NCI-H1930 (cell line): ENCODE results near the gene B3GNT8.
A peak's percentile ranks its signal among the peaks of the same experiment; 100 is the strongest.
"Not testable (repeated sequence)": the region's sequence is repeated elsewhere in the genome, so short reads cannot be mapped to it uniquely, and the experiment has no call there.

Experiments
- DNase-seq, 2 experiments: peaks; one replicate each; lab custom pipeline; 2025; lab: John Stamatoyannopoulos, UW

Gene B3GNT8

DNA sequence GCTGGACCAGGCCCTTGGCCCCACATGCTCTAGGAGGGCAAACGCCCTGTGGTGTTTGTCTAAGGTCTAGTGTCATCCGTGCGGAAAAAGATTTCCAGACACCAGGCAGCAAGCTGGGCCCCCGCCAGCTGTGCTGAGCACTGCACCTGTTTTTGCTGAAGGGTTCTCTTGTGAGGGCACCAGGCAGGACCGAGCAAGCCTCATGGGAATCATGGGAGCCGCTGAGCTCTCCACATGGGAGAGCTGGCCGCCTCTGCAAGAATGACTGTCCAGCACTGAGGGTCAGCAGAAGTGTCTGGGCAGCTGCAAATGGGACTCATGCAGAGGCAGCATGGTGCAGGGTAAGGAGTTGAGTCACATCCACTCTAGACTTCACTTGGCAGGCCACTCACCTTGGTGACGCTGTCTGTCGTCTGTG is 12.0 kb downstream of the B3GNT8 start:
- DNase-seq = no peak

DNA sequence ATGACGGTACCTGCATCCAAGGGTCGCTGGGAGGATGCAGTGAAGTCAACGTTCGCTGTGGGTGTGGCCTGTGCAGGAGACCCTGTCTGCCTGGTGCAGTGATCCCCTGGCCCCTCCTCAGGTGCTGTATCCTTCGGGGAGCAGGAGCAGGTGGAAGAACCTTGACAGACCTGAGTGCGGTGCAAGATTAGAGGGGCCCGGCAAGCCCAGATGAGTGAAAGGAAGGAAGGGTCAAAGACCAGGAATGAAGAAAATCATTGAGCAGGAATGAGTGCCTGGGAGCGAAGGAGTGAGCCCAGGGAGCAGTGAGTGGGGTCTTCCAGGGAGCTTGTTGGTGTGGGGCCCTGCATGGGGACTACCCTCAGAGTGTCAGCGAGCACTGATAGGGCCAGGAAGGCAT is 12.7 kb downstream of the B3GNT8 start:
- DNase-seq = no peak

DNA sequence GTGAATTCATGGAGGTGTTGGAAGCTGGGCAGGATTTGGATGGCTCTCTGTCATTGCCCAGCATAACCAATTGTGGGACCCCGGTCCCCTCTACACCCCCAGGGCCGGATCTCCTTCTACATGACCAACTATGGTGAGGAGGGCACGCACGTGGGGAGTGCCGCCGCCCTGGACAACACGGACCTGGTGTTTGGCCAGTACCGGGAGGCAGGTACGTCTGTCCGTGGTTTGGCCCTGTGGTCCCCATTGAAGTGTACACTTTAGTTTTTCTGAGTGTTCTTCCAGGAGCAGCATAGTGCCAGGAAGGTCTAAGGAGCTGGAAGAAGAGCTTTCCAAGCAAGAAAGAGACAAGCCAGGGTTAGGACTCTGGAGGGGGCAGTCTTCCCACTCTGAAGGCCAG is 13.2 kb downstream of the B3GNT8 start:
- no peak for DNase-seq

DNA sequence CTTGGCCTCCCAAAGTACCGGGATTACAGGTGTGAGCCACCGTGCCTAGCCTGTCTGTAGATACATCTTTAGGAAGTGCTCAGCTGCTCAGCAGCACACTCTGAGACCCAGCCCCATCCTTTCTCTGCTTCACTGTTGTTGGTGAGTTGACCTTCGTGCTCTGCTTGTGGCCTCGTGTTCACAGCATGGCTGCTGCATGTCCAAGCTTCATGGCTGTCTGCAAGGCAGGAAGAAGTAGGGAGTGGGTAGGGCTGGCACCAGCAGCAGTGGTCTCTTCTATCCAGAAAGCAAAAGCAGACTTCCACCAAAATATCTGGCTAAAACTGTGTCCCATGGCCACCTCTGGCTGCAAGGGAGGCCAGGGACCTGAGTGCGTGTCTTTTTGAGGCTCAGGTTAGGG is 14.2 kb downstream of the B3GNT8 start:
- no peak for DNase-seq

DNA sequence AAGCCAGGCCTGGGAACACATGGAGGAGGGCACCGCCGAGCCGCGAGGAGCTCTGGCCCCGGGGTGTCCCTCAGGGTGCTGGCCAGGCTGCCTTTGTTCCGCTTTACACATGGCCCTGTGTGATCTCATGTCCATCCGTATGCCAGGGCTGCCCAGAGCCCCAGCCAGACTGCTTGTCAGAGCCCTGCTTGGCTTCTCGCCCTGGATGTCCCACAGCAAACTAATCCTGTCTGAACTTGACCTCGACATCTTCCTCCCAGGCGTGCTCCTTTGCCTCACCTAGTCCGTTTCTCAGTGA is 15.3 kb downstream of the B3GNT8 start:
- no peak for DNase-seq

DNA sequence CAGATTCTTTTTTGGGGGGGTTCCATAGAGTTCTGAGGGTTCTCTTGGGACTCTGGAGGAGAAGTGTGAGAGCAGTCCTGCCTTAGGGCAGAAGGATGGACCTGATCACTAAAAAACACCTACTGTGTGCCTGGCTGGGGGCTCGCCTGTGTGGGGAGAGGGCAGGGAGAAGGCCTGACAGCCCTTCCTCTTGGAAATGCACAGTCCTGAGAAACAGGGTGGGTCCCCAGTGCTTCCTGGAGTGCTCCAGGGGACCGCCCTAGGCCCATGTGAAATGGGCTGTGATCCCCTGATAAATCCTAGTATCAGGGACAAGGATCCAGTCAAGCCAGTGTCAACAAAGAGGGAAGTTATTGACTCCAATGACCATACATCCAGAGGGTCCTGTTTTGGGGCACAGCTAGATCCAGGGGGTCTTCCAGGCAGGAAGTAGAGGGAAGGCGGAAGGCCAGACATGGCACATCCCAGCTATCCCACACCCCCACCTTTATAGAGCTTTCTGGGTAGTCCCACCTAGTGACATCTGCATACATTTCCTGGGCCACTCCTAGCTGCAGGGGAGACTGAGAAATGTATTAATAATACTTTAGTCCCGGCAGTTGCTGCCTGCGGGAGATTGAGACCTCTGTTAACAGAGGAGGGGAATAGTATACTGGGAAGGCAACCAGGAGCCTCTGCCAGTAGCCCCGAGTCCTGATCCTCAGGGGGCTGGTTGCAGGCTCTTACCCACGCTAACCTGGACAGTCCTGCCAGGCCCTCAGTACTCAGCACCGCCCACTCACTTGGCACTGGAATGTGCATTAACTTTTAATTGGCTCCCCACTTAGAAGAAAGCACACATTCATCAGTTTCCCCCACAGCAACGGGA is 15.8 kb downstream of the B3GNT8 start:
- DNase-seq = no peak

DNA sequence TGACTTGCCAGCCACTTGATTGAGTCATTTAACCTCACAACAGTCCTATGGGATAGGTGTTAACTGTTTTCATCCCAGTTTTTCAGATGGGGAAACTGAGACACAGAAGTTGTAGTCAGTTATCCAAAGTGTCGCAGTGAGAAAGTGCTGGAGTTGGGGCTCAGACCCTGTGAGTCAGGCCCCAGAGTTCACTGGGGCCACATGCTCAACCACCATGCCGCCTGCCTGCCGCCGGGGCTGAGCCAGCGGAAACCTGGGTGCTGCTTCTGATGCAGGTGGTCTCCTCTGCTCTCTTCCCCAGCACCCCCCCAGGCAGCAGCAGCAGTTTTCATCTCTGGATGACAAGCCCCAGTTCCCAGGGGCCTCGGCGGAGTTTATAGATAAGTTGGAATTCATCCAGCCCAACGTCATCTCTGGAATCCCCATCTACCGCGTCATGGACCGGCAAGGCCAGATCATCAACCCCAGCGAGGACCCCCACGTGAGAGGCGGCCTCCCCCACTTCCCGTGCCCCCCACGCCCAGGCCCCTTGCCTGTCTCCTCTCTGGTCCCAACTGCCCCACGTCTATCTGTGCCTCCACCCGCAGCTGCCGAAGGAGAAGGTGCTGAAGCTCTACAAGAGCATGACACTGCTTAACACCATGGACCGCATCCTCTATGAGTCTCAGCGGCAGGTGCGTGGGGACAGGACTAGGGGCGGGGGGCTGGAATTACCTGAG is 16.7 kb downstream of the B3GNT8 start:
- DNase-seq = no peak

DNA sequence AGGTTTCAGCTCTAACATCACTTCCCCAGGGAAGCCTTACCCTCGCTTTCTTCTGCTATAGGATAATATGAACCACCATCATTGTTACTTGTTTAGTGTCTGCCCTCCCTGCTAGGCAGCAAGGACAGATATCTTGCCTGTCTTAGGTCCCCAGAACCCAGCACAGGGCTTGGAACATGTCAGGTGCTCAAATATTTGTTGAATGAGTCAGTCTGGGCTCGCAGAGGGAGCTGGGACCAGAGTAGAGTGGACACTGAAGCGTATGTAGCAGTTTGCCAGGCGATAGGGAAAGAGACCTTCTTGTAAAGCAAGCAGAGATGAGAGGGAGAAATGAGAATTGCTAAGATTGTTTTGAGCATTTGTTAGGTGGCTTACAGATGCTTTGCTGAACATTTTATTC is 17.9 kb downstream of the B3GNT8 start:
- peak in 1 of 2 experiments; percentile 24 for DNase-seq

DNA sequence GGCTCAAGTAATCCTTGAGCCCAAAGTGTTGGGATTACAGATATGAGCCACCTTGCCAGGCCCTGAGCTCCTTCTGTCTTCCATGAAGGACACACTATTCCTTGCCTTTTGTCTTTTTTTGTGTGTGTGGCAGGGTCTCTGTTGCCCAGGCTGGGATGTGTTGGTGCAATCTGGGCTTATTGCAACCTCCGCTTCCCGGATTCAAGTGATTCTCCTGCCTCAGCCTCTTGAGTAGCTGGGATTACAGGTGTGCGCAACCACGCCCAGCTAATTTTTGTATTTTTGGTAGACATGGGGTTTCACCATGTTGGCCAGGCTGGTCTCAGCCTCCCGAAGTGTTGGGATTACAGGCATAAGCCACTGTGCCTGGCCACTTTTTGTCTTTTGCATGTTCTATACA is 18.3 kb downstream of the B3GNT8 start:
- not testable (repeated sequence) for DNase-seq

DNA sequence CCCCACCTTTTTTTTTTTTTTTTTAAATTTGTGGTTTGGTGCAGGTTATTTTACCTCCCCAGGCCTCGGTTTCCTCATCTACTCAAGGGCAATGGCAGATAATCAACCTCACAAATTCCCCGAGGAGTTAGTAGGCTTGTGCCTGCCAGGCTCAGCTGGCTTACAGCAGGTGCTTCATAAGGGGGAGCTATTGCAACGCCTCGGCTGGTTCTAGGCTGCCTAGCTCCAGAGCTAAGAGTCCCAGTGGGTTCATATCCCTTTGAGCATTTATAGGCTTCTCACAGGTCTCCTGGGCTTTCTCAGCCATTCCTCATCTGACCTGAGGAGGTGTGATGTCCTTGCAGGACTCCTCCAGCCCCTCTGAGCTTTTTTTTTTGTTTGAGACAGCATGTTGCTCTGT is 18.9 kb downstream of the B3GNT8 start:
- no peak for DNase-seq

DNA sequence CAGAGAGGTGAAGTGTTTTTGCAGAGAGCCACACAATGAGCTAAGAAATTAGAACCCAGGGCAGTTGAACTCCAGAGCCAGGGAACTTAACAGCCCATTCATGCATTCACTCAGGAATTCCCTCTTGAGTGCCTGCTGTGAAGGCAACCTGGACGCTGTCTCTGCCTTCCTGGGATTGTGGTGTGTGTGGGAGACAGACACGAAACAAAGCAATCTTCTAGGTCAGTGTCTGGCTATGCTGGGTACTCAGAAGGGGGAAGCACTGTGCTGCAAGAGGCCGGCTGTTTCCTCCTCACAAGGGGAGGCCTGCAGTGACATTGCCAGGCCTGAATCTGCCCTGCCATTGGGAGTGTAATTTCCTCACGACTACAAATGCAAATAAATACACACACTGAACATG is 19.9 kb downstream of the B3GNT8 start:
- no peak for DNase-seq

DNA sequence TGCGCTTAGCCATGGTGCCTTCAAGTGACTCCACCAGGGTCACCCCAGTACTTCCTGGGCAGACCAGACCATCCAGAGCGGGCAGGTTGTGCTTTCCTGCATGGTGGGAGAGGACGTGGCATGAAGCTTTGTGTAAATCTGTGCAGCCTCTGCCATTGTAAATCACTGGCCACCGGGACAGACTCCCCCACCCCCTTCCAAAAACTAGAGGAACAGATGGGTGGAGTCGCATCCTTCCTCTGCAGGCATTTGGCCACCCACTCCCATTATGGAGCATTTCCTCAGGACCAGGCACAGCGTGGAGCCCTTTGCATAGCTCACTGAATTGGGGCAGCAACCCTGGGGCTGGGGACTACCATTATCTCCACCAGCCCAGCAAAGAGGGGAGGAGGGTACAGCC is 21.4 kb downstream of the B3GNT8 start:
- DNase-seq = no peak

DNA sequence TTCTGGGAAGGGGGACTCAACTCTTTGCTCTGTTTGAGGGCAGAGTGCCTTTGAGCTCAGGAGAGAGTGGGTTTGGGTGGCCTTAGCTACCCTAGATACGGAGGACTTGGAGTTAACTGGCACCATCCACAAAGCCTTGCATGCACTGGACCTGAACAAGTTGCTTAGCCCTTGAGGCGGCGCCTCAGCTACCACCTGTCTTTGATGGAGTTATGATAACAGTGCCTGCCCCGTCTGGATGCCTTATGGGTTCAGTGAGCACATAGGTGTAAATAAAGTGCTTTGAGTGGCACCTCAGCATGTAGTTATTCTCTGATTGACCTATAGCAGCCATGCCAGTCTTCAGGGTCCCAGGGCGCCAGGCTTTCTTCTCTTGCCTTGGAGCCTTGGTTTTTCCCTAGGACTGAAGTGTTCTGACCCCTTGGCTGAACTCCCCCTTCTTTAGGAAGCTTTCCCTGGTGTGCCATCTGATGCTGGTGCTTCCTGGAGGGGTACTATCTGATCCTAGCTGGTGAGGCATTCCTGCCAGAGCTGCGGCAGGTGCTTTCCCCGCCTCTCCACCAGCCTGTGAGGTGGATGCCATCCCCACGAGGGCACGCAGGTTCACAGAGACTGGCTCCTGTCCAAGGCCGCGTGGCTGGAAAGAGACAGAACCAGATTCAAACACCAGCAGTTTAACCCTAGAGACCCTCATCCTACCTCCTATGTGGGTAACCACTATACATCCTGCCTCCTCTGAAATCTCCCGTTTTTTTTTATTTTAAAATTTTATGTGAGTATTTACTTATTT is 23.8 kb downstream of the B3GNT8 start:
- no peak for DNase-seq

DNA sequence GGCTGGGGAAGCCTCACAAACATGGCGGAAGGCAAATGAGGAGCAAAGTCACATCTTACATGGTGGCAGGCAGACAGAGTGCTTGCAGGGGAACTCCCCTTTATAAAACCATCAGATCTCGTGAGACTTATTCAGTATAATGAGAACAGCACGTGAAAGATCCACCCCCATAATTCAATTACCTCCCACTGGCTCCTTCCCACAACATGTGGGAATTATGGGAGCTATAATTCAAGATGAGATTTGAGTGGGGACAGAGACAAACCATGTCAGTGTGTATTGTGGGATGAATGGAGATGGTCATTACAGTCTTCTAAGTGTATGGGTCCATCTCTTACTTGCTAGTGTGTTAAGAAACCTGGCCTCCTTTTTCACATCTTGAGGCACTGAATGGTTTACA is 25.2 kb downstream of the B3GNT8 start:
- no peak for DNase-seq

DNA sequence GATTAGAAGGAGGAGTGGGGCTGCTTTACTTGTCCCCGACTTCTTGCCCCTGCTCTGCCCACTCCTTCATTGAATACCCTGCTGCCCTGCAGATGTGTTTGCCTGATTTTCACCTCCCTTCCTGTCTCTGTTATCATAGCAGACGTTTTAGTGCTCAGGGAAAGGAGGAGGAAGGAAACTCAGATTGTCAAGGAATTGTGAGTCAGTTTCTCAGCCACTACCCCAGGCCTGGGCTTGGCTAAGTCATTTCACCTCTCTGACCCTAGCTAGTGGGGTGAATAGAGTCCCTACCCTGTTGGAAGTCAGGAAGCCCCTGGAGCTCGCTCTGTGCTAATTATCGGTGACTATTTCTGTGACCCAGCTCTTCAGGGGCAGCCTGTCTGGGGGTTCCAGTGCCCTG is 25.7 kb downstream of the B3GNT8 start:
- no peak for DNase-seq

DNA sequence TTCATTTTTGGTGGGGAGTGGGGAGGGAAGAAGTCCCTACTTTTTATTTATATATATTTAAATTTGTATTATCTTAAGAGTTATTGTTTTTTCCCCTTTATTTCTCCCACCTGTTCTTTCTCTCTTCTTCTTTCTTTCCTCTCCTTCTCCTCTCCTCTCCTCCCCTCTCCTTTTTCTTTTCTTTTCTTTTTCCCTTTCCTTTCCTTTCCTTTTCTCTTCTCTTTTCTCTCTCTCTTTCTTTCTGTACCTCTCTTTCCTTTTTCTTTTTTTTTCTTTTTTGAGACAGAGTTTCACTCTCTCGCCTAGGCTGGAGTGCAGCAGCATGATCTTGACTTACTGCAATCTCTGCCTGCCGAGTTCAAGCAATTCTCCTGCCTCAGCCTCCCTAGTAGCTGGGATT is 27.6 kb downstream of the B3GNT8 start:
- DNase-seq = no peak

DNA sequence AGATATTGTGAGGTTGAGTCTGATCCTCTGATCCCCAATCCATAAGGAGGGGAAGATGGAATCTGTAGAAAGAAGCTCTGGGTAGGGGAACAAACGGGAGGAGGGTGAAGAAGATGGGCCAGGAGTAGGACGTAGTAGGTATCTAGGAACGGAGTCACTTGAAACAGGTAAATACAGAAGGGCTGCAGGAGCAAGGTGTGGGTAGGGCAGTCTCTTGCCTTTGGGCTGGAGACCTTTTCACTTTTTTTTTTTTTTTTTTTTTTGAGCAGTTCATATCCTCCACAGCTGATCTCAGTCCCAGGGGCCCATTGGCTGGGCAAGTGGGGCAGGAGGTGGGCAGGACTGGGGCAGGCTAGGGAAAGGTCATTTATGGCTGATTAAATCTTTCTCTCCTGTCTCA is 28.1 kb downstream of the B3GNT8 start:
- no peak for DNase-seq

DNA sequence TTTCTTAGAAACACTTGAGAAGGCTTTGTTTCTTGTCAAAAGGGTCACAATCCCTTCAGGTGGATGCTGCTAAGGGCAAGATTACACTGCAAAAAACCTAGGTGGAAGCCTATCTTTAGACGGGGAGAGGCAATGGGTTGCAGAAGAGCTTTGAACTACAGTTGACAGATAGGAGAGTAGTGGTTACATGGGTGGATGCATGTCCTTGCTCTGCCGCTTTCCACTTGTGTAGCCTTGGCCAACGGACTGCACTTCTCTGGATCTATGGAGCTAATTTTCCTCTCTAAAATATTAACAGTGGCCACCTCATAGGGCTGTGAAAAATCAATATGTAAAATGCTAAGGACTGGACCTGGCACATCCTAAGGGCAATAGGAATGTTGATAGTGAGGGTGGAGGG is 28.6 kb downstream of the B3GNT8 start:
- no peak for DNase-seq

DNA sequence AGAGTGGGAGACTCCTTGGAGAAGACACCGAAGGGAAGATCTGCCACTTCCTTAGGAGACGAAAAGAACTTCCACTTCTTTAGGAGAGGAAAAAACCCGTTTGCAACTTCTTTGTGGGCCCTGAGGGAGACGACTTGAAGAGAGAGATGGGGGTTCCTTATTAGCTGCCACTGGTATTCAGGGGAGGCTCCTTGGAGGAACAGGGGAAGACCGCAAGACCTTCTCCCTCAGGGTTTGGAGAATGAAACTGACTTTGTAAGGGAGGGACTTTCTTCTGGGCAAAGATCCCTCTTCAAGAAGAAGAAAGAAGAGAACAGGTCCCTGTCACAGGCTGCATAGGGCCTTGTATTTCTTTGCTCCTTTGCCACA is 29.1 kb downstream of the B3GNT8 start:
- DNase-seq = no peak

DNA sequence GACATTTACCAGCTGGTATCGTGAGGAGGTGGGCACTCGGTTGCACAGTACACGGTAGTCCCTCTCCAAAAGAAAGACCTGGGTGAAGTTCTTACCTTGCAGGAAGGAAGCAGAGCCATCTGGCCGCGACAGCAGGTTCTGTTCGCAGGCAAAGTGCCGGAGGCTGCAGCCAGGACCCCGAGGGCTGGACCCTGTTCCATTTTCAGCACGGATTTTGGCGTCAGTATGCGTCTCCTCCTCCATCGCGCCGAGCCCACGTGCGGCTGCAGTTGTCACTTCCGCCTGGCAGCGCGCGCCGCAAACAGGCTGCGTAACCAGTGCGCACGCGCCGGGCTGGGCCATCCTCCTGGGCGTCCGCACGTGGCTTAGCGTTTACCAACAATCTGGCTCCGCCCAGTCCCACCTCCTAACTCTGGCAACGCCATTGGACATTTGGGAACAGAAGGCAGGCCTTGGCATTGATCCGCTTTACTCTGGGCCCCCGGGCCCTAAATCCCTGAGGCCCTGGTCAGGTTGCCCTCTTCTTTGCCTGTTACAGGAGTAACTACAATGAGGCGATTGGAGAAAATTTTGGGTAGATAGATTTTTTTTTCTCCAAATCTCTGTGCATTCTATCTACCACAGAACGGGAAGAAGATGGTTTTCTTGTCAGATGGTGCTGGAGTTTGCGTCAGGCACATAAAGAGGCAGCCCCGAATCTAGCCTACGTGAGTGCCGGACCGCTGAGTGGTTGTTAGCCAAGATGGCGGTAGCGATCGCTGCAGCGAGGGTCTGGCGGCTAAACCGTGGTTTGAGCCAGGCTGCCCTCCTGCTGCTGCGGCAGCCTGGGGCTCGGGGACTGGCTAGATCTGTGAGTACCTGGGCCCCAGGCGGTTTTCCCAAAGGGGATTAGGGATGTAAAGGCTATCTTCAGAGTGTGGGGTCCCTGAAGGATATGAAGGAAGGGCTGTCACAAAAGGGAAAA is 29.8 kb downstream of the B3GNT8 start, which contains the start of the genes BCKDHA and EXOSC5:
TSS of gene BCKDHA (plus strand) at position 733 of the 964 bp plus-strand sequence. CDS start at position 743, 10 bp downstream.
TSS of gene EXOSC5 (minus strand) at position 274 of the 964 bp plus-strand sequence. CDS start at position 243, 31 bp downstream.
- peak; percentile 99 to 100 for DNase-seq

DNA sequence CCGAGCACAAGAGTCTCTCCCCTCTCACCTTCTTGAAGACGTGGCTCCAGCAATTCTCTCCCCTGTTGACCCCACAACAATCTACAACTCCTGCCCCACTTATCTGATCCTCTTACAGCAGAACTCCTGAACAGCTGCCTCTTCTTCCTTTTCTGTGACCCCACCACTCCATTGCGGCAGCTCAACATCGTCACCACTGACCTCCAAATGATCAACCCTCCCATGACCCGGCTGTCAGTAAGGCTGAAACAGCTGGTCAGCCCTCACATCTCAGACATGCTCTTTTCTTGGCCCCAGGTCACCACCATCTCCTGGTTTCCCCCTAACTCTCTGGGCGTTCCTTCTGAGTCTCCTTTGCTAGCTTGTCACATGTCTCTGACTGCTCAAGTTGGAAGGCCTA is 31.8 kb downstream of the B3GNT8 start:
- no peak for DNase-seq

DNA sequence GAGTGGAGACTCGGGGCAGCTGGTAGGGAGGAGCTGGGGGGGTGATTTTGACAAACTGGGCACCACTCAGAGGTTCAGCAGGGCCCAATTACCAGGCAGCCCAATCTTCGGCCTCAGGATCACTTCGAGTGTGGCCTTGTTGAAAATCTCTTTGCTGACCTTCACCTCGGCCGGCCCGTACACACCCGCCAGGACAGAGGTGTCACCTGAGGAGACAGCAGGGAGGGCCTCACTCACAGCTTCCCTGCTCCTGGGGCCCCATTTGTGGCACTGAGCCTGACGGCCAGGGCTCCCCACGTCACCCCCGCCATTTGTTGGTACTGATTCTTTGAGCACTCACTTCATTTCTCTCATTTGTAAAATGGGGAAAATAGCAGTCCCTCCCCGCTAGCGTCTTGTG is 34.4 kb downstream of the B3GNT8 start:
- DNase-seq = no peak
